ENCODE results near the gene TUBGCP4.

The TUBGCP4 gene

DNA sequence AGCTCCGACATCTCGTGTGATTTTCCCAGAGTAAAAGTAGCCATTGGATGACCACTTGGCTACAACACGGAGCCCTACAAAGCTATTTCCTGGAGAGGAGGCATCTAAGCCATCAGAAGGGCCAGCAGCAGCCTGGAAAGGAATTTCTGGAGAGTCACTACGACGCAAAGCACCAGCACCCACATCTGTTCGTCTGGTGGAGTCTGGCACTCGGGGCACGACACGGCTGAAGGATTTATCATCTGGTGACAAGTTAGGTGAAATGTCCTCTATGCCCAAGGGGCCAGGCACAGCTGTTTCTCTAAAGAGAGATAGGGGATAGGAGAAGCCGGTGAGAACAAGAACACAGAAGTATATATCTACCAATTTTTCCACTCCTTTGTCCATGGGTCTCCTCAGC, 49.5 kb downstream of the TUBGCP4 start:
- Histone ChIP-seq H3K9ac (ENCODE audit: low read depth, low read length) (no peak overlapping the region), H3K36me3 (ENCODE audit: insufficient read depth, low read length) (peaks cover 17% of the 10 kb centered on the region), H3K9me3 (ENCODE audit: control insufficient read depth, insufficient read depth, low read length) (no peaks in the 10 kb centered on the region), H3K4me1 (ENCODE audit: insufficient read depth, low read length) (no peaks in the 10 kb centered on the region)

DNA sequence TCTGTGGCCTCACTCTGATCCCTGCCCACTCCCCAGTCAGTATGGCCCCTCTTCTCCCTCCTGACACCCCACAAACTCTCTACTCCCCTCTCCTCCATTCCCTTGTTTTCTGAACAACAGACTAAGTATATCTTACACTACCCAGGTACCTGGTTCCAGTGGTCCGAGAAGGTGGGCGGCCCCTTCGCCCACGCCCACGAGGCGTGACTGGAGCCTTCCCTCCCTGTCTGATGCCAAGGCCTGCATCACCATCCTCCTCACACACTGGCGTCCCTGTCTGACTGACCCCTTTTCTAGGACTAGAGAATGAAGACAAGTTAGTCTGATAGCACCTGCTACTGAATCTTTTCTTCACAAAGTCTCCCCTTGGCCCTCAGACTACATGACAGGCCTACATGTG, 50.0 kb downstream of the TUBGCP4 start:
- Histone ChIP-seq H3K9me3 (ENCODE audit: control insufficient read depth, insufficient read depth, low read length) (no peaks in the 10 kb centered on the region), H3K36me3 (ENCODE audit: insufficient read depth, low read length) (peaks cover 17% of the 10 kb centered on the region), H3K4me1 (ENCODE audit: insufficient read depth, low read length) (no peaks in the 10 kb centered on the region), H3K9ac (ENCODE audit: low read depth, low read length) (no peak overlapping the region)

DNA sequence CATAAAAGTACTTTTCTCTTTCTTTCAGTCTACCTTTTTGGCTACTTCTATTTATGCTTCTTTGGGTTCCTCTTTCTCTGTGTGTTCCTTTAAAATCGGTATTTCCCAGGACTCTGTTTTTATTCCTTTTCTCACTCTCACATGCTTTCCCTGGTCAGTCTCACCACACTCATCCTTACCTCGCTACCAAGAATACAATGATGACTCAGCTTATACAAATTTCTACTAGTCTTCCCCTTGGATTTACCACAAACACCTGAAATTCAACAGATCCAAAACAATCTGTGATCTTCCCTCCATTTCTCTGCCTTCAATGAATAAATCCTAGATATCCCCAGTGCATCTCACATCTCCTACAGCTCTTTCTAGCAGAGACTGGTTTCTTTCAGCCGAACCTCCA, 52.9 kb downstream of the TUBGCP4 start:
- Histone ChIP-seq H3K9me3 (ENCODE audit: control insufficient read depth, insufficient read depth, low read length) (no peaks in the 10 kb centered on the region), H3K9ac (ENCODE audit: low read depth, low read length) (no peak overlapping the region), H3K36me3 (ENCODE audit: insufficient read depth, low read length) (peaks cover 14% of the 10 kb centered on the region), H3K4me1 (ENCODE audit: insufficient read depth, low read length) (no peaks in the 10 kb centered on the region)

DNA sequence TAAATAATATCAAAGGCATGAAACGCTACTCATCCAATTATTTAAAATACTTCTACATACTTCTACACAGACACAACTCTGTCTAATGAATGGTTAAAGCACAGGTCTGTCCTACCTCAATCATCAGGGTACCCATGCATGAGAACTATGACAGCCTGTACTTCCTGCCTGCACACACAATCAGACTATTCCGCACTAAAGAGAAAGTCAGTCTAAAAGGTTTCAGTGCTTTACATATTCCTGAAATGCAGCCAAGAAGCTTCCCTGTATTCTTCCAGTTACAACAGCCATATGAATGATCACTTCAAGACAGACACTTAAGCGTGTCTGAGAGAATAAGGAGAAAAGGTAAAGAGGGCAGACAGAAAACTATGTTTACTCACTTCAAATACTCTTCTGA, 58.8 kb downstream of the TUBGCP4 start:
- Histone ChIP-seq H3K36me3 (ENCODE audit: insufficient read depth, low read length) (peaks cover 14% of the 10 kb centered on the region), H3K9ac (ENCODE audit: low read depth, low read length) (no peak overlapping the region), H3K4me1 (ENCODE audit: insufficient read depth, low read length) (no peaks in the 10 kb centered on the region), H3K9me3 (ENCODE audit: control insufficient read depth, insufficient read depth, low read length) (no peaks in the 10 kb centered on the region)

DNA sequence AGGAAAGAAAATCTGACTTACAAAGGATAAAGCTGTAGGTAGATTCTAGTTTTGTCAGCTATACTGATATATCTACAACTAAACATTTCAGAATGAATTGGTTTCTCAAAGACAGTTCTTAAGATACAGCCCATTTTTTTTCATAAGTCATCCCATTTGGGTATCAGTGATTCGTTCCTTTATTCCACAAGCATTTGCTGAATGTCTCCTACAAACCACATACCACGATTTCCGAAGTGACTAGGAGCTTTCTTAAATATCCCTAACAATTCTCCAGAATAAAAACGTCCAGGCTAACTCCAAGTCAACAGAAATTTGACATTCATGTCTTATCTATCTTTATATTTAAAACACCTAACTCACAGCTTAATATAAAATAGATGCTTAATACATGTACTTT, 62.3 kb downstream of the TUBGCP4 start:
- Histone ChIP-seq H3K9me3 (ENCODE audit: control insufficient read depth, insufficient read depth, low read length) (no peaks in the 10 kb centered on the region), H3K9ac (ENCODE audit: low read depth, low read length) (no peak overlapping the region), H3K36me3 (ENCODE audit: insufficient read depth, low read length) (peaks cover 10% of the 10 kb centered on the region), H3K4me1 (ENCODE audit: insufficient read depth, low read length) (no peaks in the 10 kb centered on the region)

DNA sequence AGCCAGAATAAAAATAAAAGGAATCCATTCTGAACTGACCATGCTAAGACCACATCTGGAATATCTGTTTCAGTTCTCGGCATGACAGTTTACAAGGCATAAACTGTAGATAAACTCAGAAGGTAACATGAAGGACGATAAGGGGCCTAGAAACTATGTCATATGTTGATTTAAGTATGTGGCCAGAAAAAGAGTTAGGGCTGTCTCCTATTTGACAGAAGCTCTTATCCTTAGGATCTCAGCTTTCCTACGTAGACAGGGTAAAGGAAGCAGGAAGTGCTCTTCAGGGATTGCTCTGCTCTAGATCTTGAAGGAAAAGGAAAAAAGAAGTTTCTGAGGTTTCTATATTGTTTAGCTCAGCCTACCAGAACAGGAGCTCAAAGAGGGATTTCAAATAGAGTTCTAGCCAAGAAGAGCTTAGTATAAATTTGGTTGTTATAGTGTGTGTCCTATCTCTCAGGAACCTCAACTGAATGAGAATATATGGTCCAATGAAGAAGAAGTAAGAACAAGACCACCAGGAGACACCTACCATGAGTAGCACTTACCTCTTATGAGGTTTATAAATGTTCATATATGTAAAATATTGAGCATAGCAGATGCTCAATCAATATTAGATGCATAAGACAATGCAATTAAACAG, 62.9 kb downstream of the TUBGCP4 start:
- Histone ChIP-seq H3K4me1 (ENCODE audit: insufficient read depth, low read length) (no peaks in the 10 kb centered on the region), H3K36me3 (ENCODE audit: insufficient read depth, low read length) (peaks cover 10% of the 10 kb centered on the region), H3K9me3 (ENCODE audit: control insufficient read depth, insufficient read depth, low read length) (no peaks in the 10 kb centered on the region), H3K9ac (ENCODE audit: low read depth, low read length) (no peak overlapping the region)

DNA sequence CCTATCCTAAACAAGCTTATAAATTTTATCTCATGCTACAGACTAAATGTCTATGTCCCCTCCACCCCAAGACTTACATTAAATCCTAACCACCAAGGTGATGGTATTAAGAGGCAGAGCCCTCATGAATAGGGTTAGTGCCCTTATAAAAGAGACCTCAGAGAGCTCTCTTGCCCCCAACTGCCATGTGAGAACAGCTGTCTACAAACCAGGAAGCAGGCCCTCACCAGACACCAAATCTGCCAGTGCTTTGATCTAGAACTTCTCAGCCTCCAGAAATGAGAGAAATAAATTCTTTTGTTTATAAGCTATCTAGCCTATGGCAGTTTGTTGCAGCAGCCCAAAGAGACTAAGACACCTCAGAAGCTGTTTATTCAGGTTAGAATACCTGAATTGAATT, 63.5 kb downstream of the TUBGCP4 start:
- no peak overlapping the region for H3K9ac ChIP-seq (ENCODE audit: low read depth, low read length)
- no peaks in the 10 kb centered on the region for H3K9me3 ChIP-seq (ENCODE audit: control insufficient read depth, insufficient read depth, low read length)
- no peaks in the 10 kb centered on the region for H3K4me1 ChIP-seq (ENCODE audit: insufficient read depth, low read length)
- peaks cover 10% of the 10 kb centered on the region for H3K36me3 ChIP-seq (ENCODE audit: insufficient read depth, low read length)

DNA sequence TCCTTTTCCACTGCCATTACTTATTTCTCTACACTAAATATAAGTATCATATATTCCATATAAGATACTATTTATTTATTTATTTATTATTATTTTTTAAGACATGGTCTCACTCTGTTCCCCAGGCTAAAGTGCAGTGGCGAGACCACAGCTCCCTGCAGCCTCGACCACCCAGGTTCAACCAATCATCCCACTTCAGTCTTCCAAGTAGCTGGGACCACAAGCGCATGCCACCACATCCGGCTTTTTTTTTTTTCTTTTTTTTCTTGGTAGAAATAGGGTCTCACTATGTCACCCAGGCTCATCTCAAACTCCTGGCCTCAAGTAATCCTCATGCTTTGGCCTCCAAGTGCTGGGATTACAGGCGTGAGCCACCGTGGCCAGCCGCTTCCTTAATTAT, 65.5 kb downstream of the TUBGCP4 start:
- no peak overlapping the region for H3K9ac ChIP-seq (ENCODE audit: low read depth, low read length)
- peaks cover 10% of the 10 kb centered on the region for H3K36me3 ChIP-seq (ENCODE audit: insufficient read depth, low read length)
- no peaks in the 10 kb centered on the region for H3K9me3 ChIP-seq (ENCODE audit: control insufficient read depth, insufficient read depth, low read length)
- 0 out of 2 replicates have a peak, but pooled peaks cover 3% of the 10 kb centered on the region for H3K4me1 ChIP-seq (ENCODE audit: insufficient read depth, low read length)

DNA sequence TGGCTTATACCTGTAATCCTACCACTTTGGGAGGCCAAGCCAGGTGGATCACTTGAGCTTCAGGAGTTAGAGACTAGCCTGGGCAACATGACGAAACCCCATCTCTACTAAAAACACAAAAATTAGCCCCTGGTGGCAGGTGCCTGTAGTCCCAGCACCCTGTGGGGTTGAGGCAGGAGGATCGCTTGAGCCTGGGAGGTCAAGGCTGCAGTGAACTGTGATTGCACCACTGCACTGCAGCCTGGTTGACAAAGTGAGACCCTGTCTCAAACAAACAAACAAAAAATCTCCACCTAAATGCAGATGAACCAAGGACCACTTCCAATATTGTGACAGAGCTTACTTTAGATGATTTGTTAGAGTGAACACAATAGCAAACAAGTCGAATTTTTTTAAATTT, 68.4 kb downstream of the TUBGCP4 start:
- Histone ChIP-seq H3K4me1 (ENCODE audit: insufficient read depth, low read length) (peaks cover 3% of the 10 kb centered on the region; the same call in 1 of the 2 replicates), H3K36me3 (ENCODE audit: insufficient read depth, low read length) (peaks cover 4% of the 10 kb centered on the region)

DNA sequence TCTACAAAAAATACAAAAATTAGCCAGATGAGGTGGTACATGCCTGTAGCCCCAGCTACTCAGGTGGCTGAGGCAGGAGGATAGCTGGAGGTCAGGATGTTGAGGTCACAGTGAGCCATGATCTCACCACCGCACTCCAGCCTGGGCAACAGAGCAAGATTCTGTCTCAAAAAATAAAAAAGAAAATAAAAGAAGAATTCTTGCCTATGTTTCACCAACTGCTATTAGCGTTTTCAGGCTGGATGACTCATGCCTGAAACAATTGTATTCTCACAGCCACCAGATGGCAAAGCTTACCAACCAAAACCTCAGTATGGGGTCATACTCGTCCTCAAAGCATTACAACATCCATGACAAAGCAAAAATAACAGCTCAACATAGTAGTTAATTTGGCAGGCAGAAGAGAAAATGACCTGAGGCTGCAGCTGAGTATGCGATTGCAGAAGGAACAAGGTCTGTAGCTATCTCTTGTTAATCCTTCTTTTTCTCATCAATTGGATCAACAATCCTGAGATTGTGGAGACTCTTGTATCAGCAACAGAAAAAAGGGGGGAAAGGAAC, 69.9 kb downstream of the TUBGCP4 start:
- Histone ChIP-seq H3K9ac (ENCODE audit: low read depth, low read length) (no peak overlapping the region), H3K9me3 (ENCODE audit: control insufficient read depth, insufficient read depth, low read length) (no peaks in the 10 kb centered on the region), H3K36me3 (ENCODE audit: insufficient read depth, low read length) (peaks cover 7% of the 10 kb centered on the region), H3K4me1 (ENCODE audit: insufficient read depth, low read length) (peaks cover 3% of the 10 kb centered on the region; the same call in 1 of the 2 replicates)

More for the DNA sequence above, 68.4 kb downstream of the TUBGCP4 start:
- no peaks in the 10 kb centered on the region for H3K9me3 ChIP-seq (ENCODE audit: control insufficient read depth, insufficient read depth, low read length)
- no peak overlapping the region for H3K9ac ChIP-seq (ENCODE audit: low read depth, low read length)

DNA sequence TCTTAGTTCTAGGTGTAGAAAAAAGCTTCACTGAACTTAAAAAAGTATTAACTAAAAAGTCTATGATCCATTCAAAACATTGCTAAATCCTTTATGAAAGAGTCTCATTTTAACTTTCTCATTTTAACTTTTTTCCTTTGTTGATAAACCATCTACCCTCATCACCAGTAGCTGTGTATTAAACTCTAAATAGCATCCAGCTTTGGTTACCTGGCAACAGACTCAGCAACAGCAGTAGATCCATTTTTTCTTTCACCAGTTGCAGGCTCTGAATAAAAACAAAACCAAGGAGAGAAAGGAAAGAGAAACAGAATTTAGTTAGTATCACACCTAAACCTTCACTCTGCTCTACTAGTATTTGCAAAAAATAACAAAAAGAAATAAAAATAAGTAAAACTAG, 70.4 kb downstream of the TUBGCP4 start:
- Histone ChIP-seq H3K4me1 (ENCODE audit: insufficient read depth, low read length) (peaks cover 3% of the 10 kb centered on the region; the same call in 1 of the 2 replicates), H3K9ac (ENCODE audit: low read depth, low read length) (no peak overlapping the region), H3K36me3 (ENCODE audit: insufficient read depth, low read length) (peaks cover 7% of the 10 kb centered on the region)

DNA sequence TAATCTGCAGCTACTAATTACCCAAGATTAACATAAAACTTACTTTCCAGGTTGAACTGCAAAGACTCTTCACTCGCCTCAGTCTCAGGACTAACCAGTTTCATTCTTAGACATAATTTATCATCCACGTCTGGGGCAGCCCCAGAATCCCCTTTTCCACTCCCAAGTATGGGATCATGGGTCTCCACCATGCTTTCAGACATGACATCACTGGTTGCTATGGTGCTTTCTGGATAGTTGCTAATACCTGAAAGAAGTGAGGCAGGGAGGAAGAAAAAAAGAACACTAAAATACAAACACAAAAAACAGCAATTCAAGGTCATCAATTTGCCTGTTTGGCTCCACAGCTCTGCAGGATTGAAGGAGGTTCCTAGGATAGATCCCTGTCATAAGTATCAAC, 75.4 kb downstream of the TUBGCP4 start:
- H3K9me3 ChIP-seq (ENCODE audit: control insufficient read depth, insufficient read depth, low read length): no peaks in the 10 kb centered on the region
- peaks cover 2% of the 10 kb centered on the region; the same call in 1 of the 2 replicates for H3K36me3 ChIP-seq (ENCODE audit: insufficient read depth, low read length)
- no peaks in the 10 kb centered on the region; the same call in 1 of the 2 replicates for H3K4me1 ChIP-seq (ENCODE audit: insufficient read depth, low read length)
- H3K9ac ChIP-seq (ENCODE audit: low read depth, low read length): no peak overlapping the region

More for the DNA sequence above, 70.4 kb downstream of the TUBGCP4 start:
- H3K9me3 ChIP-seq (ENCODE audit: control insufficient read depth, insufficient read depth, low read length): no peaks in the 10 kb centered on the region

DNA sequence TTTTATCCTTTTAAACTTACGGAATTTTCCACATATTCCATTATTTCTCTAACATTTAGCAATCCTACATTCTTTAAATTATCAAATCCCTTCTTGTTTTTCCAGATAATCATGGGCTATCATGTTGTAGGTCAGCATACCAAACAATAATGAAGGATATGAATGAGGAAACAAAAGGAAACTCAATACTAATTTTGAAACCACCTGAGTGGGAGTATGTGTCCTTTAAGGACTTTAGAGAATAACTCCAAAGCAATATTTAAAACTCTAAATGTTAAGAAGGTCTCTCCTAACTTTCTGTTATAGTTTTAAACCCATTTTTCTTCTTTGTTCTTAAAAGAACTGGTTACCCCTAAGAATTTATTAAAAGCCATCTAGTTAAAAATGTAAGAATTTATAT, 79.1 kb downstream of the TUBGCP4 start:
- H3K4me1 ChIP-seq (ENCODE audit: insufficient read depth, low read length): no peaks in the 10 kb centered on the region
- peaks cover under 1% of the 10 kb centered on the region; the same call in 1 of the 2 replicates for H3K36me3 ChIP-seq (ENCODE audit: insufficient read depth, low read length)
- H3K9ac ChIP-seq (ENCODE audit: low read depth, low read length): no peak overlapping the region
- no peaks in the 10 kb centered on the region for H3K9me3 ChIP-seq (ENCODE audit: control insufficient read depth, insufficient read depth, low read length)

All from ES-I3 (cell line).